ENCODE measurements around the gene RTL1. TPM values are rescaled to one million over a fixed set of nuclear protein-coding genes. Genes with fewer than 3 reads are reported as not detected.

The RTL1 gene
- total and polyA plus RNA-seq, 8 donors = not detected

- WGBS, 5 donors = 75 to 84% (median 79%) methylated on average over 16 to 17 of the region's 17 CpGs
- Histone ChIP-seq H3K27me3 (peaks cover 0 to 57% (median 6%) of the 10 kb centered on the region in 3 donors), H3K36me3 (no peaks in the 10 kb centered on the region), H3K9me3 (no peaks in the 10 kb centered on the region), H3K4me1 (no peaks in the 10 kb centered on the region), H3K4me3 (no peak overlapping the region), H3K27ac (no peak overlapping the region)
- intact Hi-C loops (cut with DNase I; ENCODE audit: low total_unique reads) = no loop called here
- DNase-seq = no peak
- no peak for TF ChIP-seq CTCF (IDR thresholded peaks at IDR 0.05)
- TF ChIP-seq POLR2A (IDR thresholded peaks at IDR 0.05) = no peak
- TF ChIP-seq EP300 (IDR thresholded peaks at IDR 0.05) = no peak
- TF ChIP-seq POLR2AphosphoS5 (IDR thresholded peaks at IDR 0.05) = no peak
Observed at GRCh38 chr14:100875861-100876590, 27.5 kb downstream of the RTL1 start.

GRCh38 chr14:100875126-100875525 lies 28.4 kb downstream of the RTL1 start:
- H3K27ac ChIP-seq = no peak overlapping the region
- TF ChIP-seq POLR2AphosphoS5 (IDR thresholded peaks at IDR 0.05) = no peak
- no peak for TF ChIP-seq CTCF (IDR thresholded peaks at IDR 0.05)
- TF ChIP-seq EP300 (IDR thresholded peaks at IDR 0.05) = no peak
- no peak for TF ChIP-seq POLR2A (IDR thresholded peaks at IDR 0.05)
- no peak for DNase-seq
- 80 to 90% (median 85%) methylated on average over 3 to 6 of the region's 6 CpGs for WGBS, 5 donors
- no peaks in the 10 kb centered on the region for H3K36me3 ChIP-seq
- peaks cover 0 to 57% (median 6%) of the 10 kb centered on the region in 3 donors for H3K27me3 ChIP-seq
- intact Hi-C loops (cut with DNase I; ENCODE audit: low total_unique reads) = no loop called here
- no peaks in the 10 kb centered on the region for H3K4me1 ChIP-seq
- H3K9me3 ChIP-seq = no peaks in the 10 kb centered on the region
- H3K4me3 ChIP-seq = no peak overlapping the region

- Histone ChIP-seq H3K27me3 (peaks cover 0 to 56% (median 6%) of the 10 kb centered on the region in 3 donors), H3K4me3 (no peak overlapping the region), H3K27ac (no peak overlapping the region), H3K36me3 (no peaks in the 10 kb centered on the region), H3K4me1 (no peaks in the 10 kb centered on the region), H3K9me3 (no peaks in the 10 kb centered on the region)
- TF ChIP-seq POLR2AphosphoS5 (IDR thresholded peaks at IDR 0.05) = no peak
- no peak for TF ChIP-seq EP300 (IDR thresholded peaks at IDR 0.05)
- TF ChIP-seq CTCF (IDR thresholded peaks at IDR 0.05) = no peak
- TF ChIP-seq POLR2A (IDR thresholded peaks at IDR 0.05) = no peak
- DNase-seq = no peak
- WGBS, 5 donors = 85 to 92% (median 87%) methylated on average over 14 to 21 of the region's 21 CpGs
- intact Hi-C loops (cut with DNase I; ENCODE audit: low total_unique reads) = no loop called here
Observed at GRCh38 chr14:100874411-100875091, 29.0 kb downstream of the RTL1 start.

GRCh38 chr14:100874051-100874410 lies 29.5 kb downstream of the RTL1 start:
- H3K4me3 ChIP-seq = no peak overlapping the region
- no peaks in the 10 kb centered on the region for H3K4me1 ChIP-seq
- TF ChIP-seq CTCF (IDR thresholded peaks at IDR 0.05) (no peak), EP300 (IDR thresholded peaks at IDR 0.05) (no peak), POLR2AphosphoS5 (IDR thresholded peaks at IDR 0.05) (no peak), POLR2A (IDR thresholded peaks at IDR 0.05) (no peak)
- no peak for DNase-seq
- 86 to 96% (median 90%) methylated on average over 2 to 4 of the region's 4 CpGs for WGBS, 5 donors
- no peaks in the 10 kb centered on the region for H3K36me3 ChIP-seq
- peaks cover 0 to 51% (median 6%) of the 10 kb centered on the region in 3 donors for H3K27me3 ChIP-seq
- intact Hi-C loops (cut with DNase I; ENCODE audit: low total_unique reads) = no loop called here
- H3K9me3 ChIP-seq = no peaks in the 10 kb centered on the region
- no peak overlapping the region for H3K27ac ChIP-seq

Data from stomach (tissue), 9 donors.